Liver (tissue), 9 donors: ENCODE measurements around the gene WRAP73. TPM values are rescaled to one million over a fixed set of nuclear protein-coding genes. Genes with fewer than 3 reads are reported as not detected.

Source experiments
- DNase-seq: peaks from one replicate; pipeline ENCODE4 v3.0.0-alpha.2; 2017; ENCODE audit warnings: low spot score
- H3K27ac ChIP-seq, 2 donors: one replicate each; pipeline ENCODE4 v1.7.0; 2013; ENCODE audit warnings: inconsistent platforms in 2 of 2, low read length in 2 of 2, control low read depth in 1 of 2, low read depth in 1 of 2, mild to moderate bottlenecking in 1 of 2
- H3K27me3 ChIP-seq, 4 donors: one replicate each; pipeline versions ENCODE4 v1.6.1 to v1.7.0; 2013; ENCODE audit warnings: low read length in 3 of 4, inconsistent platforms in 1 of 4, mild to moderate bottlenecking in 1 of 4, moderate library complexity in 1 of 4; ENCODE audit not compliant: control insufficient read depth in 4 of 4, insufficient read depth in 4 of 4
- H3K36me3 ChIP-seq, 4 donors: one replicate each; pipeline versions ENCODE4 v1.6.1 to v1.7.0; 2013; ENCODE audit warnings: low read length in 3 of 4, mild to moderate bottlenecking in 3 of 4, low read depth in 1 of 4, moderate library complexity in 1 of 4; ENCODE audit not compliant: control insufficient read depth in 4 of 4, insufficient read depth in 3 of 4
- H3K4me1 ChIP-seq, 4 donors: one replicate each; pipeline versions ENCODE4 v1.6.1 to v1.7.0; 2013; ENCODE audit warnings: low read length in 3 of 4, mild to moderate bottlenecking in 3 of 4, moderate library complexity in 1 of 4; ENCODE audit not compliant: control insufficient read depth in 4 of 4, insufficient read depth in 4 of 4
- H3K4me3 ChIP-seq, 3 donors: one replicate each; pipeline versions ENCODE4 v1.6.1 to v1.7.0; 2013; ENCODE audit warnings: low read length in 3 of 3, control low read depth in 1 of 3, low read depth in 1 of 3, mild to moderate bottlenecking in 1 of 3
- H3K9ac ChIP-seq, 2 donors: one replicate each; pipeline ENCODE4 v1.7.0; 2013; ENCODE audit warnings: low read length in 2 of 2, mild to moderate bottlenecking in 2 of 2, moderate library complexity in 2 of 2, control low read depth in 1 of 2, low read depth in 1 of 2
- H3K9me3 ChIP-seq, 4 donors: one replicate each; pipeline versions ENCODE4 v1.6.1 to v1.7.0; 2013; ENCODE audit warnings: low read length in 3 of 4; ENCODE audit not compliant: control insufficient read depth in 4 of 4
- ATF3 ChIP-seq: IDR thresholded peaks from 2 replicates; pipeline ENCODE4 v1.6.1; 2016; ENCODE audit warnings: antibody characterized with exemption
- CTCF ChIP-seq: fragments of 150-350 bp; IDR thresholded peaks from 2 replicates; pipeline ENCODE4 v1.5.1; 2017; ENCODE audit warnings: improper control_type of control experiment, low read depth, low read length; ENCODE audit not compliant: missing input control
- EGR1 ChIP-seq, 2 donors: IDR thresholded peaks; 2 replicates each; pipeline ENCODE4 v1.6.1; 2016 to 2018; ENCODE audit warnings: antibody characterized with exemption in 2 of 2, low read depth in 2 of 2
- FOXA1 ChIP-seq: IDR thresholded peaks from 2 replicates; pipeline ENCODE4 v1.6.1; 2016; ENCODE audit warnings: antibody characterized with exemption
- FOXA2 ChIP-seq: IDR thresholded peaks from 2 replicates; pipeline ENCODE4 v1.6.1; 2016; ENCODE audit warnings: antibody characterized with exemption
- GABPA ChIP-seq, 2 donors: IDR thresholded peaks in 1 of 2; conservative IDR thresholded peaks in 1 of 2; 2 replicates each; pipeline ENCODE4 v1.6.1; 2016; ENCODE audit warnings: antibody characterized with exemption in 2 of 2, mild to moderate bottlenecking in 1 of 2, moderate library complexity in 1 of 2
- HNF4A ChIP-seq, 2 donors: conservative IDR thresholded peaks; 2 replicates each; pipeline ENCODE4 v1.6.1; 2016; ENCODE audit warnings: antibody characterized with exemption in 2 of 2, mild to moderate bottlenecking in 2 of 2
- HNF4G ChIP-seq: IDR thresholded peaks from 2 replicates; pipeline ENCODE4 v1.6.1; 2016; ENCODE audit warnings: antibody characterized with exemption
- JUND ChIP-seq, 2 donors: IDR thresholded peaks; 2 replicates each; pipeline ENCODE4 v1.6.1; 2016; ENCODE audit warnings: antibody characterized with exemption in 2 of 2
- MAX ChIP-seq: IDR thresholded peaks from 2 replicates; pipeline ENCODE4 v1.6.1; 2016; ENCODE audit warnings: antibody characterized with exemption
- NR2F2 ChIP-seq: IDR thresholded peaks from 2 replicates; pipeline ENCODE4 v1.6.1; 2016; ENCODE audit warnings: antibody characterized with exemption
- RAD21 ChIP-seq, 2 donors: IDR thresholded peaks; 2 replicates each; pipeline ENCODE4 v1.6.1; 2016; ENCODE audit warnings: antibody characterized with exemption in 2 of 2, mild to moderate bottlenecking in 2 of 2
- REST ChIP-seq: IDR thresholded peaks from 2 replicates; pipeline ENCODE4 v1.6.1; 2016; ENCODE audit warnings: antibody characterized with exemption, mild to moderate bottlenecking
- RXRA ChIP-seq, 2 donors: IDR thresholded peaks; 2 replicates each; pipeline ENCODE4 v1.6.1; 2017 to 2018; ENCODE audit warnings: antibody characterized with exemption in 2 of 2, mild to moderate bottlenecking in 1 of 2
- SP1 ChIP-seq: IDR thresholded peaks from 2 replicates; pipeline ENCODE4 v1.6.1; 2018; ENCODE audit warnings: antibody characterized with exemption, mild to moderate bottlenecking
- TAF1 ChIP-seq: conservative IDR thresholded peaks from 2 replicates; pipeline ENCODE4 v1.6.1; 2016; ENCODE audit warnings: antibody characterized with exemption, mild to moderate bottlenecking
- YY1 ChIP-seq: IDR thresholded peaks from 2 replicates; pipeline ENCODE4 v1.6.1; 2016; ENCODE audit warnings: antibody characterized with exemption, mild to moderate bottlenecking
- ZBTB33 ChIP-seq: IDR thresholded peaks from 2 replicates; pipeline ENCODE4 v1.6.1; 2016; ENCODE audit warnings: antibody characterized with exemption
- WGBS: extraction: QIAGEN DNeasy Blood & Tissue Kit; methylation state at CpG from one replicate; pipeline ENCODE4 v1.1.7; 2013; 5-methylcytosine and 5-hydroxymethylcytosine counted together
- polyA plus RNA-seq, 2 donors: library from polyadenylated mRNA; stranded (reverse) in 1 of 2; unstranded in 1 of 2; fragments of 200-250 nt in 1 of 2; fragments of >200 nt in 1 of 2; fragmentation: Nextera tagmentation in 1 of 2; extraction: Ambion mirVana in 1 of 2; gene quantifications; one replicate each; pipeline versions ENCODE4 v1.2.1 to v1.2.3, GENCODE V29; 2013 to 2015
- total RNA-seq, 2 donors: library from RNA; depleted of rRNA; stranded (reverse); fragments of >200 nt; gene quantifications; one replicate each; pipeline ENCODE4 v1.2.3, GENCODE V29; 2014
- donor health status: healthy.
- donor health status: healthy.
- donor health status: healthy.
- donor health status: healthy.
- donor health status: healthy.

The WRAP73 gene
- total and polyA plus RNA-seq, 4 donors: 7.6 to 14.6 (median 10.0) TPM

GRCh38 chr1:3683992-3684391 is 34.1 kb upstream of the WRAP73 start:
- WGBS: 44% methylated on average over 26 of the region's 26 CpGs

GRCh38 chr1:3683197-3683596 is 33.3 kb upstream of the WRAP73 start:
- H3K27me3 ChIP-seq: no peaks in the 10 kb centered on the region
- H3K27ac ChIP-seq: no peak overlapping the region
- DNase-seq: no peak
- H3K4me1 ChIP-seq: no peaks in the 10 kb centered on the region
- TF ChIP-seq FOXA2 (no peak), ZBTB33 (no peak), CTCF (no peak), HNF4G (no peak), RXRA (IDR thresholded peaks at IDR 0.05) (no peak), NR2F2 (no peak), GABPA (IDR thresholded peaks at IDR 0.05 in 1 of 2, conservative IDR thresholded peaks at IDR 0.05 in 1 of 2) (no peak), TAF1 (no peak), FOXA1 (no peak), EGR1 (IDR thresholded peaks at IDR 0.05; ENCODE audit: low read depth in 2 of 2) (no peak), MAX (no peak), SP1 (no peak), HNF4A (conservative IDR thresholded peaks at IDR 0.05) (no peak), YY1 (no peak), RAD21 (IDR thresholded peaks at IDR 0.05) (no peak), JUND (IDR thresholded peaks at IDR 0.05) (no peak), REST (no peak), ATF3 (no peak)
- no peaks in the 10 kb centered on the region for H3K36me3 ChIP-seq
- no peak overlapping the region for H3K4me3 ChIP-seq
- H3K9me3 ChIP-seq: no peaks in the 10 kb centered on the region
- no peak overlapping the region for H3K9ac ChIP-seq
- 94% methylated on average over 1 of the region's 1 CpG for WGBS

More at GRCh38 chr1:3683992-3684391, 34.1 kb upstream of the WRAP73 start:
- TF ChIP-seq YY1: no peak
- TF ChIP-seq ATF3: no peak
- Histone ChIP-seq H3K27me3 (no peaks in the 10 kb centered on the region), H3K4me1 (no peaks in the 10 kb centered on the region), H3K4me3 (no peak overlapping the region), H3K9me3 (no peaks in the 10 kb centered on the region), H3K27ac (no peak overlapping the region), H3K36me3 (no peaks in the 10 kb centered on the region), H3K9ac (no peak overlapping the region)
- no peak for DNase-seq
